PFSK-1 (cell line): ENCODE data around the gene MRPL54.

ENCODE experiments used
- FOXP2 ChIP-seq: optimal IDR thresholded peaks from 2 replicates; pipeline ENCODE3; 2011; ENCODE audit warnings: borderline replicate concordance, control low read depth, inconsistent platforms; ENCODE audit not compliant: insufficient read depth; ENCODE audit errors: extremely low read length, extremely low read depth
- POLR2AphosphoS5 ChIP-seq: IDR thresholded peaks from 2 replicates; pipeline ENCODE4 v1.6.1; 2012; ENCODE audit warnings: low read depth, mild to moderate bottlenecking, control low read depth, low read length, moderate library complexity
- SIN3A ChIP-seq: IDR thresholded peaks from 2 replicates; pipeline ENCODE4 v1.6.1; 2012; ENCODE audit warnings: mild to moderate bottlenecking, low read length, moderate library complexity, borderline replicate concordance; ENCODE audit not compliant: insufficient read depth
- TAF1 ChIP-seq: IDR thresholded peaks from 2 replicates; pipeline ENCODE4 v1.6.1; 2012; ENCODE audit warnings: low read length, control low read depth, borderline replicate concordance; ENCODE audit not compliant: insufficient read depth
- TF ChIP-seq, protein P1 (sequence below), 2 experiments: IDR thresholded peaks; 2 replicates each; pipeline versions ENCODE4 v1.6.1 to v1.8.0; 2011 to 2012; ENCODE audit warnings: low read depth in 2 of 2, low read length in 2 of 2, control low read depth in 1 of 2, inconsistent platforms in 1 of 2, mild to moderate bottlenecking in 1 of 2, moderate library complexity in 1 of 2; ENCODE audit not compliant: insufficient read depth in 1 of 2

DNA sequence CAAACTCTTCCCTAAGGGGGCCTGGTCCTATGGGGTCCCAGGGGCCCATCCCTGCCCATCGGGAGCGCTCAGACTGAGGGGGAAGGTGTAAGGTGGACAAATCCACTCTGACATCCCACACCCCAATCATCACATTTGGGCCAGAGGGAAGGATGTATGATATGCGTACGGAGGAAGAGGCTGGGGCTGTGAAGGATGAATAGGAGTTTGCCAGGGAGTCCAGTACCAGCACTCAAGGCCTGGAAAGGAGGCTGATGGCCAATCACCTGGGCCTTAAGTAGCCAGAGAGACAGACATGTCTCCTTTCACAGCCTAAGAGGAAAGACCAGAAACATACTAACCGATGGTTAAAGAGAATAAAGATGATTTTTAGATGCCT lies 39.4 kb upstream of the MRPL54 start:
- TF ChIP-seq POLR2AphosphoS5, result no peak
- TF ChIP-seq, protein P1, sequence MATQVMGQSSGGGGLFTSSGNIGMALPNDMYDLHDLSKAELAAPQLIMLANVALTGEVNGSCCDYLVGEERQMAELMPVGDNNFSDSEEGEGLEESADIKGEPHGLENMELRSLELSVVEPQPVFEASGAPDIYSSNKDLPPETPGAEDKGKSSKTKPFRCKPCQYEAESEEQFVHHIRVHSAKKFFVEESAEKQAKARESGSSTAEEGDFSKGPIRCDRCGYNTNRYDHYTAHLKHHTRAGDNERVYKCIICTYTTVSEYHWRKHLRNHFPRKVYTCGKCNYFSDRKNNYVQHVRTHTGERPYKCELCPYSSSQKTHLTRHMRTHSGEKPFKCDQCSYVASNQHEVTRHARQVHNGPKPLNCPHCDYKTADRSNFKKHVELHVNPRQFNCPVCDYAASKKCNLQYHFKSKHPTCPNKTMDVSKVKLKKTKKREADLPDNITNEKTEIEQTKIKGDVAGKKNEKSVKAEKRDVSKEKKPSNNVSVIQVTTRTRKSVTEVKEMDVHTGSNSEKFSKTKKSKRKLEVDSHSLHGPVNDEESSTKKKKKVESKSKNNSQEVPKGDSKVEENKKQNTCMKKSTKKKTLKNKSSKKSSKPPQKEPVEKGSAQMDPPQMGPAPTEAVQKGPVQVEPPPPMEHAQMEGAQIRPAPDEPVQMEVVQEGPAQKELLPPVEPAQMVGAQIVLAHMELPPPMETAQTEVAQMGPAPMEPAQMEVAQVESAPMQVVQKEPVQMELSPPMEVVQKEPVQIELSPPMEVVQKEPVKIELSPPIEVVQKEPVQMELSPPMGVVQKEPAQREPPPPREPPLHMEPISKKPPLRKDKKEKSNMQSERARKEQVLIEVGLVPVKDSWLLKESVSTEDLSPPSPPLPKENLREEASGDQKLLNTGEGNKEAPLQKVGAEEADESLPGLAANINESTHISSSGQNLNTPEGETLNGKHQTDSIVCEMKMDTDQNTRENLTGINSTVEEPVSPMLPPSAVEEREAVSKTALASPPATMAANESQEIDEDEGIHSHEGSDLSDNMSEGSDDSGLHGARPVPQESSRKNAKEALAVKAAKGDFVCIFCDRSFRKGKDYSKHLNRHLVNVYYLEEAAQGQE (IDR thresholded peaks at IDR 0.05; ENCODE audit: insufficient read depth in 1 of 2, low read depth in 2 of 2, low read length in 2 of 2), result no peak
- TF ChIP-seq TAF1, result no peak
- no peak for TF ChIP-seq SIN3A
- TF ChIP-seq FOXP2, result no peak
